ENCODE data around the gene XBP1.
"Not testable (repeated sequence)": the region's sequence is repeated elsewhere in the genome, so short reads cannot be mapped to it uniquely, and the experiment has no call there.

The XBP1 gene

DNA sequence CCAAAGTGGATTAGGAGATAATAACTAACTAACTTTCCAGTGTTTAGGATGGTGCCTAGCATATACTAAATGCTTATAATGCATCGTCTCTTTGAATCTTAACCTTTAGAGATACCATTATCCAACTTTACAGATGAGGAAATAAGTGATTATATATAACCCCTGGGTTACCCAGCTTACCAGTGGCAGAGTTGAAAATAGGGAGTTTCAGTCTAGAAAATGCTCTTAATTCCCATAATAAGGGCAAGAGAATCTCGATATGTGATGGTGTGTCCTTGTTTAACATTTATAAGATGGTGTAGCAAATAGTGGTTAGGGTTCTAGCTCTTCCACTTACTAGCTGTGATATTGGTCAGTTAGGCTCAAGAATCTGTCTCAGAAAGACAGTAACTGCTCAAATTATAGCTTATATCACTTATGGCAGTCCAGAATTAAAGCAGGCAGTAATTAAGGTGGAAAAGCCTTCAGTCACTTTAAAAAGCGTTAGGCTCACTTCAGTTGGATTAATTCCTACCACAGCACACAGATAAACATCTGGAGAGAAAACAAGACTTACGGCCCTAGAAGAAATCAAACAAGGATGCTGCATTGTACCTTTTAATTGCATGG is 6.3 kb downstream of the XBP1 start:
- in situ Hi-C loops (cut with MboI; ENCODE audit: low sequenced_read_pairs): no loop called here

DNA sequence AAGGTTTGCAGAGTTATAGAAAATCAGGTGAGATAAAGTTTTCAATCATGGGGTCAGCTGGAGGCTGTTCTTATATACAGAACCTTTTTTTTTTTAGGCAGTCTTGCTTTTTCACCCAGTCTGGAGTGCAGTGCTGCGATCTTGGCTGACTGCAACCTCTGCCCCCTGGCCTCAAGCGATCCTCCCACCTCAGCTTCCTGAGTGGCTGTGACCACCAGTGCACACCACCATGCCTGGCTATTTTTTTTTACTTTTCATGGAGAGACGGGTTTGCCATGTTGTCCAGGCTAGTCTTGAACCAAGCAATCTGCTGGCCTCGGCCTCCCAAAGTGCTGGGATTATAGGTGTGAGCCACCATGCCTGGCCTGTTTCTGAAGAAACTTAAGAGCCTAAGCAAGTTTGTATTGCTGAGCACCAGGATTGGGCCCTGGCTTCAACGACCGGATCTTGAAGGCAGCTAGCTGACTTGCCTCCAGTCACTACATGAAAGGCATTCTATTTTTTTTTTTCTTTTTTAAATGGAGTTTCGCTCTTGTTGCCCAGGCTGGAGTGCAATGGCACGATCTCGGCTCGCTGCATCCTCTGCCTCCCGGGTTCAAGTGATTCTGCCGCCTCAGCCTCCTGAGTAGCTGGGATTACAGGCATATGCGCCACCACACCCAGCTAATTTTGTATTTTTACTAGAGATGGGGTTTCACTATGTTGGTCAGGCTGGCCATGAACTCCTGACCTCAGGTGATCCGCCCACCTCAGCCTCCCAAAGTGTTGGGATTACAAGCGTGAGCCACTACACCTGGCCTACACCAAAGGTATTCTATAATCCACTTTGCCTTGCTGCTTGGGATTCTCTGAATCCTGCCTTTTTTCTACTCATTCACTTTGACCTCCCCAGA is 7.6 kb downstream of the XBP1 start:
- in situ Hi-C loops (cut with MboI; ENCODE audit: low sequenced_read_pairs): no loop called here

GRCh38 chr22:28791841-28792490 is 8.4 kb downstream of the XBP1 start:
- in situ Hi-C loops (cut with MboI; ENCODE audit: low sequenced_read_pairs): no loop called here

DNA sequence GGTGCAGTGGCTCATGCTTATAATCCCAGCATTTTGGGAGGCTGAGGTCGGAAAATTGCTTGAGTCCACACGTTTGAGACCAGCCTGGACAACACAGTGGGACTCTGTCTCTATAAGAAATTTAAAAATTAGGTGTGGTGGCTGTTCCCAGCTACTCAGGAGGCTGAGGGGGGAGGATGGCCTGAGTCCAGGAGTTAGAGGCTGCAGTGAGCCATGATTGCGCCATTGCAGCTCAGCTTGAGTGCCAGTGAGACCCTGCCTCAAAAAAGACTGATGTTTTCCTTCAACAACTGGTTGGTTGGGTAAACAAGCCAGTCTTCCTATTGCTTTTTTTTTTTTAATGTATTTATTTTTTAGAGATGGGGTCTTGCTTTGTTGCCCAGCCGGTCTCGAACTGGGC is 9.2 kb downstream of the XBP1 start:
- in situ Hi-C loops (cut with MboI; ENCODE audit: low sequenced_read_pairs): no loop called here

- in situ Hi-C loops (cut with MboI; ENCODE audit: low sequenced_read_pairs): no loop called here
Measured at GRCh38 chr22:28788601-28789000, 11.8 kb downstream of the XBP1 start.

GRCh38 chr22:28783786-28784671 is 16.3 kb downstream of the XBP1 start:
- in situ Hi-C loops (cut with MboI; ENCODE audit: low sequenced_read_pairs): no loop called here

GRCh38 chr22:28780296-28780695 is 20.1 kb downstream of the XBP1 start:
- in situ Hi-C loops (cut with MboI; ENCODE audit: low sequenced_read_pairs): no loop called here

GRCh38 chr22:28779833-28780232 is 20.5 kb downstream of the XBP1 start:
- in situ Hi-C loops (cut with MboI; ENCODE audit: low sequenced_read_pairs): no loop called here

- in situ Hi-C loops (cut with MboI; ENCODE audit: low sequenced_read_pairs): no loop called here
Measured at GRCh38 chr22:28774378-28774777, 26.0 kb downstream of the XBP1 start.

DNA sequence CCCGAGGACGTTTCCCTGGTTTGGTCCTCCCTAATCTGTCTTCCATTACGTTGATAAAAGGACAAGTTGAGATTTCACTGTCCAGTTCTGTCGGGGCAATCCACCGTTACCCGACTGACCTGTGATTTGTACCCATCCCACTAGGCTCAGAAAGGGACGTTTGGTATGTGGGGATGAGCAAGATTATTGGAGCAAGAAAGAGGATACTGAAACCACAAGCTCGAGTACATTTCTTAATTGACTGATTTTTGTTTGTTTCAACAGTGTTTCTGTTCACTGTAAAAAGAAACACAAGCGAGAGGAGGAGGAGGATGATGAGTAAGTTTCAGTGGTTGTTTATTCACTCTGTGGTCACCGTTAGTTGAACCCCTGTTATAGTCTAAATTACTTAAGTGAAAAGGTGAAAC is 26.9 kb downstream of the XBP1 start:
- in situ Hi-C loops (cut with MboI; ENCODE audit: low sequenced_read_pairs): no loop called here

- in situ Hi-C loops (cut with MboI; ENCODE audit: low sequenced_read_pairs): no loop called here
Measured at GRCh38 chr22:28772633-28773460, 27.5 kb downstream of the XBP1 start, which contains the start of gene CCDC117. CCDC117 (plus strand) TSS chr22:28772695; CDS start chr22:28772850, 155 bp downstream.

- in situ Hi-C loops (cut with MboI; ENCODE audit: low sequenced_read_pairs): no loop called here
Measured at GRCh38 chr22:28771195-28771791, 29.1 kb downstream of the XBP1 start.

GRCh38 chr22:28769394-28770085 is 30.8 kb downstream of the XBP1 start:
- in situ Hi-C loops (cut with MboI; ENCODE audit: low sequenced_read_pairs): no loop called here

DNA sequence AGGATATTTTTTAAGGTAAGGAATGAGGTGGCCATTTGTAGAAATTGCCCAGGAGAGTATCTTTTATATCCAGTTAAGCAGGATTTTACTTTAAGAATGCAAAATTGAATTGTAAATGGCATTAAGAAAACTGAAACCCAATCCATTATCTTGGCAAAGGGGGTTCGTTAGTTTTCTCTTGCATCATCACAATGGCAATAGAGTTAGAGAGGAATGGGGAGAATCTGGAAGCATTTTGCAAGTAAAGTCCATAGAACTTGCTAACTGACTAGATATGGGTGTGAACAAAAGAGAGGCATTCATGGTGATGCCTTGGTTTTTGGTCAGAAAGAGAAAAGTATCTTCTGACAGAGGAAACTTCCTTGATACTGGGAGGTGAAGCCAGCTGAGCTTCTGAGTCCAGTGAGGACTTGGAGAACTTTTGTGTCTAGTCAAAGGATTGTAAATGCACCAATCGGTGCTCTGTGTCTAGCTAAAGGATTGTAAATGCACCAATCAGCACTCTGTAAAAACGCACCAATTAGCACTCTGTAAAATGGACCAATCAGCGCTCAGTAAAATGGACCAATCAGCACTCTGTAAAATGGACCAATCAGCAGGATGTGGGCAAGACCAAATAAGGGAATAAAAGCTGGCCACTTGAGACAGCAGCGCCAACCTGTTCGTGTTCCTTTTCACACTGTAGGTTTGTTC is 31.5 kb downstream of the XBP1 start:
- in situ Hi-C loops (cut with MboI; ENCODE audit: low sequenced_read_pairs): no loop called here

- in situ Hi-C loops (cut with MboI; ENCODE audit: low sequenced_read_pairs): no loop called here
Measured at GRCh38 chr22:28766628-28767027, 33.7 kb downstream of the XBP1 start.

DNA sequence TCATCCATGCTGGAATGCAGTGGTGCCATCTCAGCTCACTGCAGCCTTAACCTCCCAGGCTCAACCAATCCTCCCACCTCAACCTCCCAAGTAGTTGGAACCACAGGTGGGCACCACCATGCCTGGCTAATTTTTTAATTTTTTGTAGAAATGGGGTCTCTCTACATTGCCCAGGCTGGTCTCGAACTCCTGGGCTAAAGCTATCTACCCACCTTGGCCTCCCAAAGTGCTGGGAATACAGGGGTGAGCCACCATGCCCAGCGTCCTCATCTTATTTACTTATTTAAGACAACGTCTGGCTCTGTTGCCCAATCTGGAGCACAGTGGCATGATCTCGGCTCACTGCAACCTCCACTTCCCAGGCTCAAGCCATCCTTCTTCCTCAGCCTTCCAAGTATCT is 38.4 kb downstream of the XBP1 start:
- in situ Hi-C loops (cut with MboI; ENCODE audit: low sequenced_read_pairs): not testable (repeated sequence)

GRCh38 chr22:28761449-28761755 is 39.0 kb downstream of the XBP1 start:
- in situ Hi-C loops (cut with MboI; ENCODE audit: low sequenced_read_pairs): no loop called here

GRCh38 chr22:28759861-28760560 is 40.4 kb downstream of the XBP1 start:
- in situ Hi-C loops (cut with MboI; ENCODE audit: low sequenced_read_pairs): no loop called here
